DMS53 treated with DMSO at 0.1 percent for 48 hours (cell line): ENCODE measurements around the gene SDK2.

Experiments
- DNase-seq: peaks from one replicate; lab custom pipeline; 2025; ENCODE audit not compliant: unreplicated experiment; lab: John Stamatoyannopoulos, UW

Gene SDK2

DNA sequence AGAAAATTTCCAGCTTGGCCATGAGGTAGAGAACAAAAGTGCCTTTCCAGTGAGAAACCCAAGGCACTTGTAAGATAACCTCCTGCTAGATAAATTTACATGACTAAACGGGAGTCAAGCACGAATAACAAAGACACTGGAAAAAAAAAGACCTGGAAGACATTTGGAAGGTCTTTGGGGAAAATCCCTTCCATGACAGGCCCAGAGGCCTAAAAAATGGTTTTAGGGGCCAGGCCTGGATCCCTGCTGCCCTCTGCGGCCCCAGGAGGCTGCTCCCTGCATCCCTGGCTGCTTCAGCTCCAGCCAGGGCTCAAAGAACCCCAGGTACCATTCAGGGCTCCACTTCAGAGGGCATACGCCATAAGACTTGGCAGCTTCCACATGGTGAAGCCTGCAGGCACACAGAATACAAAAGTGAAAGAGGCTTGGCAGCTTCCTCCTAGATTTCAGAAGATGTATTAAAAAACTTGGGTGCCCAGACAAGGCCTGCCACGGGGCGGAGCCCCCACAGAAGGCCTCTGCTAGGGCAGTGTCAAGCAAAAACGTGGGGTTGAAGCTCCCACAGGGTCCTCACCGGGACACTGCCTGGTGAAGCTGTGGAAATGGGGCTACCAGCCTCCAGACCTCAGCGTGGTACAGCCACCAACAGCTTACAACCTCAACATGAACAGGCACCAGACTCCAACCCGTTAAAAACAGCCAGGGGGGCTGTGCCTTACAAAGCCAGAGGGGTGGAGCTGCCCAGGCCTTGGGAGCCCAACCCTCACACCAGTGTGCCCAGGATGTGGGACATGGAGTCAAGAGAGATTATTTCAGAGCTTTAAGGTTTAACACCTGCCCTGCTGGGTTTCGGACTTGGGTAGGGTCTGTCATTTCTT, 77.1 kb downstream of the SDK2 start:
- no peak for DNase-seq

DNA sequence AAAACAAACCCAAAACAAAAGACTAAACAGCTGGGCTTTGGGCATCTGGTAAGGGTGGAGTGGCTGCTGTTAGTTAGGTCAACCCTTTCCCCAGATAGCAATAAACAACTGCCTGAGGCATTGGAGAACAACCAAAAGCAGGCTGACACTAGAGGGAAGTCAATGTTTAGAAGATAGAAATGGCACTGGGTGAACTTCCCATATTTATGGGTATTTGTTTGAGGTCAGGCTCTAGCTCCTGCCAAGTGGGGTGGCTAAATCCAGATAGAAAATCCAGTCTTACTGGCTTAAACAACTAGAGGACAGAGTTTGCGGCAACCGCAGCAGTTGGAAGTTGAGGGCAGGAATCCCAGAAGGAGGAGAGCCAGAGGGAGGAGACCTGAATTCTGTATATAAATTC, 79.4 kb downstream of the SDK2 start:
- DNase-seq = no peak

DNA sequence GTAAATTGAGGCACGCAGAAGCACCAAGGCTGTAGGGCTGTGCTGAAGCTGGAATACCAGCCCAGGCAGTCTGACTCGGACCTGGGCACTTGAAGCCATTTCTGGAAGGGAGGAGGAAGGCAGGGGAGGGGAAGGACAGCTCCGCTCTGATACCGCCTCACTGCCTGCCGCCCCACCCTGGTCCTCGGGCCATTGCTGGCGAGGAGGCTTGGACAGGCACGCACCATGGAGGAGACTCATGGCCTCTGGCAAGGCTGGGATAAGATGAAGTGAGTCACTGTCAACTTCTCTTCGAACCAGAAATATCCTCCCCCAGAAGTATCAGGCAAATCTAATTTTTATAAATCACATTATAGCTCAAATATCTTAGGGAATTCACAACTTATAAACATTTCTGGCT, 81.3 kb downstream of the SDK2 start:
- DNase-seq = no peak

DNA sequence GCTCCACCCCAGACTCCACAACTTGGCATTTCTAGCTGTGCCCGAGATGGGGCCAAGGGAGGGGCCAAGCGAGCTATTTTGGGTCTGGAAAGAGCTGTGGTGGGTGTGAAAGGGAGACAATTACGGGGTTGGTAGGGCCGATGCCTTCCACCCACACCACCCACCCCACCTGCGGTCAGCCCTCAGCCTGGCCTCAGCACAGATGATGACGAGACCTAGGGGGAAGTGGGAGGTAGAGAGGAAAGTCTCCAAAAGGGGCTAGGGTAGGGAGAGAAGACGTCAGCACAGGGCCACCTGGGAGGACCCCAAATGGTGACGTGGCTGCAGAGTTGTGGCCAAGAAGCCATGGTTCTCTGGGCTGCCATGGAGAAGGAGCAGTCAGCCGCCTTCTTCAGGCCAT, 83.1 kb downstream of the SDK2 start:
- no peak for DNase-seq

DNA sequence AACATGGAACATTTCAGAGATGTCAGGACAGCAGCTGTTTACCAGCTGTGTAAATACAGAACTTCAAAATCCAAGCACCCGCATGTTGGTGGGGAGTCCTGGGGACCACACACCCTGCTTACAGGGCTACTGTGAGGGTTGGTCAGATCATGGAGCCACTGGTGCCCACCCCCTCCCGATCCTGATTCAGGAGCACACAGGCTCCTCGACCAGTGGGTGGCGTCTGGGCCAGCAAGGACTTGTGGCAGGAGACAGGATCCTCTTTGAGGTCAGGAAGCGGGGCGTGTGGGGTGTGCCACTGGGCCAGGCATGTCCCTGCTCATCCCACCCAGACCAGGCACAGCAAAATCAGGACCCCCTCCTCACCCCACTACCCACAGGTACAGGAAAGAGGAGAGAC, 83.6 kb downstream of the SDK2 start:
- no peak for DNase-seq

DNA sequence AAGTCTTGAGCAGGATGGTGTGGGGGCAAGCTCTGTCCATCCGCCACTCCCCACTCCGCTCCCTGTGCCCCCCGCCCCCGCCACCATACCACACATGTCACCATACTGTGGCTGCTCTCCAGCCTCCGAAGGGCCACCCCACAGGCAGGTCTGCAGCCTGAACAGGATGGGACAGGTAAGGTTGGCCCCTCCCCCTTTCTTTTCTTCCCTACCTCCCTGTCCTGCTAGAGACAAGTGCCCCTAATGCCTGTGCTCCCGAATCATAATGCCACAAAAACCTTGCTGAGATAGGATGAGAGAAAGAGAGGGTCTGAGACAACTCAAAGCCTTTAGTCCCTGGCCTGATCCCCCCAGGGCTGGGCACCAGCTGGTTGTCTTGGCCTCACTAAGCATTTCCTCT, 84.7 kb downstream of the SDK2 start:
- DNase-seq = no peak

DNA sequence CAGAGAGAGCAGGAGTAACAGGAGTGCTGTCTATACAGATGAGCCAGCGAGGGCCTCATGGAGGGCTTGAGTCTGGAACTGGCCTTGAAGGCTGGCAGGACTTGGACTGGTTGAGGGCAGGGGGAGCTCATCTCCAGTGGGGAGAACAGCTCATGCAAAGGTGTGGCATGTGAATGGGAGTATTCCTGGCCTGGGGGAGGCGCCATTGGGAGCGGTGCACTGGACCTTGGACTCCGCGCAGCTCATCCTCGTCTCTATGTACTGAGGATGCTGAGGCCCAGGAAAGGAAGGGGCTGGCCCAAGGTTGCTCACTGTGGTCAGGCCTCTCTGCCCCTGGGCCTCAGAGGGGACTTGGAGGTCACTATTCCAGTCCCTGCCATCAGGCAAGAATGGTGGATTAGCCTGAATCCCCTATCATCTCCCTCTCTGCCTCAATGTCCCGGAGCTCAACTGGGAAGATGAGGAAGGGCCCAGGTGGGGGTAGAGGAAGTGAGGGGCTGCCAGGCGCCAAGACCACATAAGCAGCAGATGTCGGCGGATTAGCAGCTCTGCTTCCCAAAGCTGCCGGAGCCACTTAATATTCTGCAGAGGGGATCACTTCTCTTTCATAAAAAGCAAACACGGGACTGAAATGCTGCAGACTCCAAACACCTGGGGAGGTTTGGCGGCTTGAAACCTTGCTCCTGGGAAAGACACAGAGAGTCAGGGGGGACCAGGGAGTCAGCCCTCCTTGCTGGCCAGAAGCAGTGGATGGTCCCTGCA, 88.9 kb downstream of the SDK2 start:
- DNase-seq = no peak

DNA sequence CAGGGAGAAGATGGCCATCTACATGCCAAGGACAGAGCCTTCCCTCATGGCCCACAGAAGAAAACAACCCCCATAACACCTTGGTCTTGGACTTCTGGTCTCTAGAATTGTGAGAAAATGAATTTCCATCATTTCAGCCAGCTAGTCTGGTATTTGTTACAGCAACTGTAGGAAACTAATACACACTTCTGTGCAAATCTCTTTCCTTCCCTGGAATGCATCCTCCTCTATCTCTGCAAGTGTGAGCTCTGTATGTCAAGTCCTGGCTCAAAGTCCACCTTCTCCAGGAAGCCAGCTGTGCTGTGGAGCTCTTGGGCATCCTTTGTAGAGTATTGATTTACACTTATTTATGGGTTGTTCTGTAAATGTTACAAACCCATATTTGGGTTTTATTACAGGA, 89.7 kb downstream of the SDK2 start:
- DNase-seq = no peak

DNA sequence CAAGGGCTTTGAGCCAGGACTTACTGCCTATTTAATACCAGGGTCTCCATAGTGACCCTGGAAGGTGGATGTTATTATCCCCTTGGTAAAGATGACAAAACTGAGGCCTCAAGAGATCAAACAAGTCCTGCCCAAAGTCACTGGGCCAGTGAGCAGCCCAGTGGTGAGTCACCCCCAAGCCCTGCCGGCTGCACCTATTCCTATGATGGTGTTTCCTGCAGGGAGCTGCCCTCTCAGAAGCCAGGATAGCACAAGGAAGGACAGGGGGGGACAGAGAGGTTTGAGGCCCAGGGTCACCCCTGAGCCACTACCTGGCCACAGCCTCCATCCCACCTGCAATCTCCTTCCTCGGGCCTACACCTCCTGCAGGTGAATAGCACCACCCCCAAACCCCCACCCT, 90.9 kb downstream of the SDK2 start:
- DNase-seq = no peak

DNA sequence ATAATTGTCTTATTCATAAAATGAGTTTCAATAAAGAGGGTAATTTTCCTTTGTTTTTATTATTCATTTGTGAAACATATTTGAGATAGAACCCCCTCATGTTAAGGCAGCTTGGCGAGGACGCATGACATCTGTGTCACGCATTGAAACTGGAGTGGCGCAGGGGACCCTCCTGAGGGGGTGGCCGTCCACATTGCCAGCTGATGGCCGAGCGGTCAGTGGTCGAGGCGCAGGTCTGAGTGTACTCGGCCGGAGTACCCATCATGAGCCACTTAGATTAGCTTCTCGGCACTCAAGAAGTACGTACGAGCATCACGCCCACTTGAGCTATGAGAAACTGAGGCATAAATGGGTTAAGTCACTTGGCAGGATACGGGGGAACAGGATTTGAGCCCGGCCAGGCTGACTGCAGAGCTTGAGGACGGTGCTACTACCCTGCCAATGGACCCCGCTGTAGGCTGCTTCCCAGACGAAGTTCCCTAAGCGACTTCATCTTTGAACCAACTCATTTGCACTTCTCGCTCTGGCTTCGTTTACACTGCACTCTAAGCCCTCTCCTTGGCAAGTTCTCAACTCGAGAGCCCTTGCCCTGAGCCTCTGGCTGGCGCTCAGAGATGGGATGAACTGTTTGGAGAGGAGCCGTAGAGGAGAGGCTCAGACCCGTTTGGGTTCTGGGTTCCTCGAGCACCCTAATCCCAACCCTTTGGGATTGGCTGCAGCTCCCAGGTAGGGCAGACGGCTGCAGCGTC, 91.8 kb downstream of the SDK2 start:
- DNase-seq = no peak

DNA sequence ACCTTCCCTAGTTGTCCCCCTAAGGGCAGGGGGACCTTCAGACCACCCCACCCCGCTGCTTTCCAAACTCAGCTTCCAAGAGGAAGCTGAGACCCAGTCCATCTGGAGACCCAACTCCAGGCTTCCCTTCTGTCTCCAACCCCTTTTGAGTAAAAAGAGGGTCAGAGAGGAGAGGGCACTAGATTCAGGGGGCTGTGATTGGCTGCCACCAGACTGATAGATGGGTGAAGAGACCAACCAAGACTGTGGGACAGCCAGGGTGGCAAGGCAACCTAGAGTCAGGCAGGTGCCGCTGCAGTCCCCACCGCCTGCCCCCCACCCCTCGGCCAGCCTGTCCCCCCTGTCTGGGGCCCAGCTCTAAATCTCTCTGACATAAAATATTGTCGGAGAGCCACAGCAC, 92.5 kb downstream of the SDK2 start:
- no peak for DNase-seq

DNA sequence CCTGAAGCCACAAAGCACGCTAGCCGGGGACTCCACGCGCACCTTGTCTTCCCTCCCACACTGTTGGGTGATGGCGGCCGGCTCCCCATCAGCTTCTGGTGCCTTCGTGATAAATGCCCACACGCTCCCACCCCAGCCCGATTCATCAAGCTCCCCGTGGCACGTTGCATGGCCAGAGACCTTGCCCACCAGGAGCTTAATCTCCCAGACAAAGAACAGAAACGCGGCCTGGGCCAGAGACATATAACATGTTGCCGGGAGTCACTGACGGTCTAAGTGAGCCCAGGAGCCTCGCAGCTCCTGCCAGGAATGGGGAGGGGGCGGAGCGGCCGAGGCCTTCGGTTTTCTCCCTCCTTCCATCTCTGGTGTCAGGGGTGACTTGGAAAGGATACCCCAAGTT, 93.1 kb downstream of the SDK2 start:
- no peak for DNase-seq

DNA sequence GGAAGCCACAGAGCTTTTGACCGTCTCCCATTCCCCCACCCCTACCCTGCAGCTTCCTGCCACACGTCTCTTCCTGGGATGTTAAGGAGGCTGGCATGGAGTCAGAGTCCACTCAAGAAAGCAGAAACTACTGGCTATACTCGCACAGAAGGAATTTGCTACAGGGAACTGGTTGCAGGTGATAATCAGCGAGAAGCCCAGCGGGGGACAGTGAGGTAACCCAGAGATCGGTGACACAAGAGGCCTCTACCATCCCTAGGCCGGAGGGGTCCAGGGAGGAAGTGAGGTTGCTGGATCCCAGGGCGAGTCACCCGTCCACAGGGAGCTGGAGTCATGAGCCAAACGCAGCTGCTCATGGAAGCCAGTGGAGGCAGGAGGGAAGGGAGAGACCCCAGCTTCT, 93.7 kb downstream of the SDK2 start:
- no peak for DNase-seq

DNA sequence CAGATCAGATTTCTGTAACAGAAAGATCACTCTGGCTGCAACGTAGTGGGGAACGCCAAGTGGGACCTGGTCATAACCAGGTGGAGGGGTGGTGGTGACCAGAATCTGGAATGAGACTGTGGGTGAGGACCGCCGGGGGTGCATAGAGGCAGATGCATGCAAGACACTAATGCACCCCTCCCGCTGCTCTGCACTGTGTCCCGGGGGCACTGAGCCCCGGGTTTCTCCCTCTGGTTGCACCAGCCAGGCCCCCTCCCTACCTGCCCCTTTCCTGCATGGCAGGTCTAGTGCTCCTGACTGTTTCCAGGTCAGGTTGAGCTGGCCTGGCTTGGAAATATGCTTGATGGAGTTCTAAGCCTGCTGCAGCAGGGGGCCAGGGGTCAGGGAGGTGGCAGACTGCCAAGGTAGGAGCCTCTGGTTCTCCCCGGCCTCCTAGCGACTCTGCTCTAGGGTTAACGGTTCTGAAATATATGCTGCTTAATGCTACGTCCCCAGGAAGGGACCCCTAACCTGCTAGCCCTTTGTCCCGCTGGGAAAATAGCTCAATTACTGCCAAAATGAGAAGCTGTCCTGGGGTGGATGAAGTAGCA, 94.3 kb downstream of the SDK2 start:
- DNase-seq = no peak

DNA sequence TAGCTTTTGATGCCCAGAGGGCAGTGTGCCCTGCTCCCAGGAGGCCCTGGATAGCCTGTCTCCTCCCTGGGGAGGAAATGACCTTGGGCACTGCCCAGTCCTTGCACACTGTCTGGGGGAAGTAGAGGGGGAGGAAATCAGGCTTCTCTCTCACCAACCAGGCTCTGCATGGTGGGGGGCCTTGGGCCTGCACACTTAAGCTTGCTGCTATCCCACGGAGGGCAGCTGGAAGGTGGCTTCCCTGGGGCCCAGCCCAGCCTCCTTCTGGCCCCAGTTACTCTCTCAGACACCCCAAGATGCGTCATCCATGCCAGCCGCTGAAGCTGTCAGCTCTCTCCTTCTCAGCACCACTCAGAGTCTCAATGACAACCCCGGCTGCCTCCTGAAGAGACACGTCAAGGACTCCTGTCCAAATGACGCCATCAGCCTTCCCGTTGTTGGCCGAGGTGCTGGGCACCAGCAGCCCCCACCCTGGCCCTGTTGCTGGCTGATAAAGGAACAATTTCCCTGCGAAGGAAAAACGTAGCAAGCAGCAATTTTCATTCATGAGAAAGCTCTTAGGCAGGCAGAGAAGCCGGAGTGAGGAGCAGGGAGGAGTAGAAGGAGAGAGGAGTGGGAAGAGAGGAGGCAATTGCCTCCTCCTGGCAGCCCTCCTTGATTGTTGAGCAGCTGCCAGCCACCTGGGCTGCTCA, 95.5 kb downstream of the SDK2 start:
- no peak for DNase-seq

DNA sequence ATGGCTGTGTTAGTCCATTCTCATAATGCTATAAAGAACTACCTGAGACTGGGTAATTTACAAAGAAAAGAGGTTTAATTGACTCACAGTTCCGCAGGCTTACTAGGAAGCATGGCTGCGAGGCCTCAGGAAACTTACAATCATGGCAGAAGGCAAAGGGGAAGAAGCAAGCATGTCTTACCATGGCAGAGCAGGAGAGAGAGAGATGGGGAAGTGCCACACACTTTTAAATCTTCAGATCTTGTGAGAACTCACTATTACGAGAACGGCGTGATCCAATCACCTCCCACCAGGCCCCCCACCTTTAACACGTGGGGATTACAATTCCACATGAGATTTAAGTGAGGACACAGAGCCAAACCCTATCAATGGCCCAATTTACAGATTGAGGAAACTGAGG, 96.5 kb downstream of the SDK2 start:
- no peak for DNase-seq

DNA sequence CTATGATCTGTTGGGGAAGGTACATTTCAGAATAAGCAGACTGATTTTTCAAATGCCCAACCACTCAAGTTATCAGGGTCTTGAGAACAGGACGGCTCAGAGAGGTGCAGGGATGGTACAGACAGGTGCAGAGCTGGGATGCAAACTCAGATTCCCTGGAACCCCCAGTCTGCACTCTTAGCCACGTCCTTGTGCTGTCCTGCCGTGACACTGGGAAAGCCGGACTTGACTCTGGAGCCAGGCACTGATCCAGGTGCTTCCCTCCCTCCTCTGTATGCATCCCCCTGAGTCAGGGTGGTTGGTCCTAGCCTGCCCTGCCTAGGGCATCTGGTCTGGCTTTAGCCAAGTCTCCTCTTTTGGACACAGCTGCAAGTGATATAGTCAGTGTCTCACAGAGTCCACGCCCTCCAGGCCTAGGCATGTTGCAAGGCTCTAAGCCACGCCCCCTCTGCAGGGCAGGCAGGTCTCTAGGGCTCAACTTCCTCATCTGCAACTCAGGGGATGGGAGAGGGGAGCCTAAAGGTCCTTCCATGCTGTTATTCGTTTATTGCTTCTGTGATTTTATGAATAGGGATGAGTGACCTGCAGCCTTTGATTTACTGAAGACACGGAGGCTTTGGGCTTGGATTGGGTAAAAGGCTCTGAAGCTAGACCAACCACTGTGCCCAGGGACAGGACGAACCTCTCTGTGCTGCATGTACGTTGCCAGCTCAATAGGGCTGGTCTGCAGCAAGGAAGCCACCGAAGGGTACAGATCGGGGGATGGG, 97.3 kb downstream of the SDK2 start:
- peak; percentile 4 for DNase-seq

DNA sequence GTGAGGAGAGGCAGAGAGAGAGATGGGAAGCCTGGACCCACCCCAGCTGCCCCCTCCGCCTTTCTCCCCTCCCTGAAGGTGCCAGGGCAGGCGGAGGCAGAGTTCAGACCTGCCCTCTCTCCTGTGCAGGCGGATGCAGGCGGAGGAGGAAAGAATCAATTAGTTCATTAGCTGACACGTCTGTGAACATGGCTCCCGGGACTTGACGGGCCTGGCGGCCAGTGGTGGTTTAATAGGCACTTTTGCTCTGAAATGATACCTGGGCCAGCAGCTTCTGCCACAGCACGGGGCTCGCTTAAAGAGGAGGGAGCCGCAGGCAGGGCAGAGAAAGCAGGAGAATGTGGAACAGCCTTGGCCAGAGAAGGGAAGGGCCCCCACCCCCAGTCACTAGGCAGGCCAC, 98.1 kb downstream of the SDK2 start:
- no peak for DNase-seq

DNA sequence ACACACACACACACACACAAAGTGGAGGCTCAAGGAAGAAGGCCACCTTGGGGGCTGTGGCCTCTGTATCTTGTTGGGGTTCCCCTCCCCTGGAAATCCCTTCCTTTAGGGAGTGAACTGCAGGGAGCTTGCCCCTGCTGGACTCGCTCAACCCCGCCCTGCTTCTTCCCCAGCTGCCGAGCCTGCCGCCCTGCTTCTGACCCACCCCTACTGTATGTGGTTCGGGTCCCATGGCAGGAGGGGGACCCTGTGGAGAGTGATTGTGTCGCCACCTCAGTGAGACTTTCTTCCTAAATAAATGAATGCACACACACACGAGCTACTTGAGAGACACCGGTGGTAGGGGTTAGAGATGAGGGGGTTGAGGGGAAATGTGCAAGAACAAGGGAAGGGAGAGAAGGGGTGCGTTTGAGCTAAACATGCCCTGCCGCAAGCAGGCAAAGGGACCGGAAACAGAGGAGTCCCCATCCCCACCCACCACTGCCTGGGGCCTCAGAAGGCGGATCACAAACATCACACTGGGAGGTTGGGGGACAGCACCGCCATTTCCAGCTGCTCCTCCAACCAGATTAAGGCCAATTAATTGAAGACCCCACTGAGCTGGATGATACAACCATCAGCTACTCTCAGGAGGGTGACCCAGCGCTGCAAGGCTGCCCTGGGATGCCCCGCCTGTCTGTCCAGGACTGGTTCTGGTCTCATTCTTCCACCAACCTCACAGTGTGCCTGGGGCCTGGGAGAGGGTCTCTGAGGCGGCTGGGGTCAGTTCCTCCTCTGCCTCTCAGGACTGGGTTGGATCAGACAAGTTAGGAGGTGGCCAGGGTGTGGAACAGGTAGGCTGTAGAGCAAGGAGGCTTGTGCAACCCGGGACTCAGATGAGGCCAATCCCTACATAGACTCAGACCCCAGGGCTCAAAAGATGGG, 98.9 kb downstream of the SDK2 start:
- no peak for DNase-seq
